ENCODE results near the gene DEFB125.
"Not testable (repeated sequence)": the region's sequence is repeated elsewhere in the genome, so short reads cannot be mapped to it uniquely, and the experiment has no call there.

Gene DEFB125

GRCh38 chr20:87401-87800, at the start of gene DEFB125:
TSS of gene DEFB125 (plus strand) at chr20:87672. CDS start at chr20:87710, 38 bp downstream.
- no peak for DNase-seq

GRCh38 chr20:60035-60918, 27.2 kb upstream of the DEFB125 start:
- DNase-seq = no peak

GRCh38 chr20:61230-61629, 26.2 kb upstream of the DEFB125 start:
- DNase-seq = no peak

- DNase-seq = no peak
Observed at GRCh38 chr20:61757-62156, 25.7 kb upstream of the DEFB125 start.

GRCh38 chr20:62487-62886, 25.0 kb upstream of the DEFB125 start:
- DNase-seq = no peak

- no peak for DNase-seq
Observed at GRCh38 chr20:64026-64603, 23.4 kb upstream of the DEFB125 start.

- no peak for DNase-seq
Observed at GRCh38 chr20:64766-65322, 22.6 kb upstream of the DEFB125 start.

- no peak for DNase-seq
Observed at GRCh38 chr20:77231-77630, 10.2 kb upstream of the DEFB125 start.

- no peak for DNase-seq
Observed at GRCh38 chr20:78338-78737, 9.1 kb upstream of the DEFB125 start.

- no peak for DNase-seq
Observed at GRCh38 chr20:79565-79964, 7.9 kb upstream of the DEFB125 start.

- DNase-seq = no peak
Observed at GRCh38 chr20:90651-91050, 3.2 kb downstream of the DEFB125 start.

GRCh38 chr20:93641-94040, 6.2 kb downstream of the DEFB125 start:
- no peak for DNase-seq

- no peak for DNase-seq
Observed at GRCh38 chr20:95215-95614, 7.7 kb downstream of the DEFB125 start.

- not testable (repeated sequence) for DNase-seq
Observed at GRCh38 chr20:97691-98090, 10.2 kb downstream of the DEFB125 start.

- DNase-seq = no peak
Observed at GRCh38 chr20:101975-102374, 14.5 kb downstream of the DEFB125 start.

- DNase-seq = no peak
Observed at GRCh38 chr20:103456-103855, 16.0 kb downstream of the DEFB125 start.

GRCh38 chr20:112396-112795, 24.9 kb downstream of the DEFB125 start:
- no peak for DNase-seq

- no peak for DNase-seq
Observed at GRCh38 chr20:117518-117917, 30.0 kb downstream of the DEFB125 start.

GRCh38 chr20:129786-130323, 42.4 kb downstream of the DEFB125 start:
- DNase-seq = not testable (repeated sequence)

GRCh38 chr20:137668-138490, 50.4 kb downstream of the DEFB125 start:
- no peak for DNase-seq

GRCh38 chr20:142290-142689, 54.8 kb downstream of the DEFB125 start, which contains the start of gene DEFB126:
TSS of gene DEFB126 (plus strand) at chr20:142590. CDS start at chr20:142629, 39 bp downstream.
- DNase-seq = no peak

- DNase-seq = no peak
Observed at GRCh38 chr20:145877-146276, 58.4 kb downstream of the DEFB125 start.
